Stomach (tissue), 9 donors: ENCODE measurements around the gene TOX2. TPM values are rescaled to one million over a fixed set of nuclear protein-coding genes. Genes with fewer than 3 reads are reported as not detected.

Source experiments
- DNase-seq, 2 donors: peaks; one replicate each; pipeline versions ENCODE4 v3.0.0 to v3.0.0-alpha.2; 2013 to 2019
- H3K27ac ChIP-seq, 5 donors: fragments of 200-600 bp in 4 of 5; sonication (generic) in 4 of 5; one replicate each; pipeline ENCODE4 v1.5.1; 2013 to 2019; ENCODE audit warnings: mild to moderate bottlenecking in 1 of 5, moderate library complexity in 1 of 5
- H3K27me3 ChIP-seq, 3 donors: fragments of 200-600 bp; sonication (generic); one replicate each; pipeline ENCODE4 v1.5.1; 2017 to 2019; ENCODE audit warnings: mixed run types in 1 of 3
- H3K36me3 ChIP-seq, 4 donors: fragments of 200-600 bp; sonication (generic); 1 replicate in 3 of 4; 2 replicates in 1 of 4; pipeline ENCODE4 v1.5.1; 2016 to 2019
- H3K4me1 ChIP-seq, 4 donors: fragments of 200-600 bp; sonication (generic); one replicate each; pipeline ENCODE4 v1.5.1; 2016 to 2019
- H3K4me3 ChIP-seq, 4 donors: fragments of 200-600 bp; sonication (generic) in 3 of 4; one replicate each; pipeline ENCODE4 v1.5.1; 2016 to 2019; ENCODE audit warnings: mild to moderate bottlenecking in 1 of 4
- H3K9me3 ChIP-seq, 4 donors: fragments of 200-600 bp; sonication (generic); one replicate each; pipeline ENCODE4 v1.5.1; 2016 to 2019
- EP300 ChIP-seq: sonication (generic); formaldehyde crosslinking; IDR thresholded peaks from one replicate; pipeline ENCODE4 v1.6.1; 2017; ENCODE audit warnings: antibody characterized with exemption
- POLR2A ChIP-seq, 4 donors: fragments of 450-650 bp; IDR thresholded peaks; one replicate each; pipeline ENCODE4 v1.6.1; 2016; ENCODE audit warnings: antibody characterized with exemption in 4 of 4, control low read depth in 2 of 4, mild to moderate bottlenecking in 1 of 4, moderate library complexity in 1 of 4
- POLR2AphosphoS5 ChIP-seq, 3 donors: sonication (generic); formaldehyde crosslinking; IDR thresholded peaks; one replicate each; pipeline ENCODE4 v1.6.1; 2016; ENCODE audit warnings: antibody characterized with exemption in 3 of 3
- WGBS, 5 donors: extraction: QIAGEN DNeasy Blood & Tissue Kit in 3 of 5; methylation state at CpG; one replicate each; pipeline versions ENCODE4 v1.1.5 to v1.1.7; 2013 to 2018; 5-methylcytosine and 5-hydroxymethylcytosine counted together
- intact Hi-C: fragments of 100-400 bp; cut with DNase I; formaldehyde crosslinking; loops from one replicate; pipeline ENCODE4 v1.15.1; 2023; ENCODE audit warnings: low total_unique reads
- polyA plus RNA-seq, 3 donors: library from polyadenylated mRNA; stranded (reverse); fragments of 200-250 nt; gene quantifications; one replicate each; pipeline ENCODE4 v1.2.3, GENCODE V29; 2013
- total RNA-seq, 5 donors: library from RNA; depleted of rRNA; stranded (reverse); fragments of >200 nt; gene quantifications; one replicate each; pipeline versions ENCODE4 v1.1.0 to v1.2.3, GENCODE V29; 2014 to 2016
- TF ChIP-seq, protein P1 (sequence below), 7 experiments: fragments of 450-650 bp in 4 of 7; fragments of 200-600 bp in 3 of 7; sonication (generic) in 3 of 7; IDR thresholded peaks; one replicate each; pipeline ENCODE4 v1.5.1; 2016 to 2019; ENCODE audit warnings: antibody characterized with exemption in 7 of 7, control low read depth in 2 of 7, mild to moderate bottlenecking in 1 of 7
- donor health status: healthy with polysubstance abuse.
- donor health status: Bipolar disorder and iron deficiency.
- donor health status: healthy.

The TOX2 gene
- total and polyA plus RNA-seq, 8 donors, result 0.87 to 20.2 (median 7.0) TPM; not detected in 1

GRCh38 chr20:44018942-44019637 is 104.4 kb downstream of the TOX2 start:
- peak overlapping the region in 4 of 5 donors; percentile 53 to 66 (median 62) for H3K27ac ChIP-seq
- H3K27me3 ChIP-seq, result no peaks in the 10 kb centered on the region
- H3K4me3 ChIP-seq, result no peak overlapping the region
- DNase-seq, result no peak
- TF ChIP-seq POLR2A (IDR thresholded peaks at IDR 0.05) (no peak), POLR2AphosphoS5 (IDR thresholded peaks at IDR 0.05) (no peak), EP300 (no peak)
- TF ChIP-seq, protein P1, sequence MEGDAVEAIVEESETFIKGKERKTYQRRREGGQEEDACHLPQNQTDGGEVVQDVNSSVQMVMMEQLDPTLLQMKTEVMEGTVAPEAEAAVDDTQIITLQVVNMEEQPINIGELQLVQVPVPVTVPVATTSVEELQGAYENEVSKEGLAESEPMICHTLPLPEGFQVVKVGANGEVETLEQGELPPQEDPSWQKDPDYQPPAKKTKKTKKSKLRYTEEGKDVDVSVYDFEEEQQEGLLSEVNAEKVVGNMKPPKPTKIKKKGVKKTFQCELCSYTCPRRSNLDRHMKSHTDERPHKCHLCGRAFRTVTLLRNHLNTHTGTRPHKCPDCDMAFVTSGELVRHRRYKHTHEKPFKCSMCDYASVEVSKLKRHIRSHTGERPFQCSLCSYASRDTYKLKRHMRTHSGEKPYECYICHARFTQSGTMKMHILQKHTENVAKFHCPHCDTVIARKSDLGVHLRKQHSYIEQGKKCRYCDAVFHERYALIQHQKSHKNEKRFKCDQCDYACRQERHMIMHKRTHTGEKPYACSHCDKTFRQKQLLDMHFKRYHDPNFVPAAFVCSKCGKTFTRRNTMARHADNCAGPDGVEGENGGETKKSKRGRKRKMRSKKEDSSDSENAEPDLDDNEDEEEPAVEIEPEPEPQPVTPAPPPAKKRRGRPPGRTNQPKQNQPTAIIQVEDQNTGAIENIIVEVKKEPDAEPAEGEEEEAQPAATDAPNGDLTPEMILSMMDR (IDR thresholded peaks at IDR 0.05), result no peak
- H3K9me3 ChIP-seq, result no peaks in the 10 kb centered on the region
- peaks cover 11 to 53% (median 31%) of the 10 kb centered on the region in 4 donors for H3K4me1 ChIP-seq
- intact Hi-C loops, result no loop called here
- no peaks in the 10 kb centered on the region for H3K36me3 ChIP-seq
- 55 to 73% (median 63%) methylated on average over 2 of the region's 2 CpGs for WGBS, 5 donors

DNA sequence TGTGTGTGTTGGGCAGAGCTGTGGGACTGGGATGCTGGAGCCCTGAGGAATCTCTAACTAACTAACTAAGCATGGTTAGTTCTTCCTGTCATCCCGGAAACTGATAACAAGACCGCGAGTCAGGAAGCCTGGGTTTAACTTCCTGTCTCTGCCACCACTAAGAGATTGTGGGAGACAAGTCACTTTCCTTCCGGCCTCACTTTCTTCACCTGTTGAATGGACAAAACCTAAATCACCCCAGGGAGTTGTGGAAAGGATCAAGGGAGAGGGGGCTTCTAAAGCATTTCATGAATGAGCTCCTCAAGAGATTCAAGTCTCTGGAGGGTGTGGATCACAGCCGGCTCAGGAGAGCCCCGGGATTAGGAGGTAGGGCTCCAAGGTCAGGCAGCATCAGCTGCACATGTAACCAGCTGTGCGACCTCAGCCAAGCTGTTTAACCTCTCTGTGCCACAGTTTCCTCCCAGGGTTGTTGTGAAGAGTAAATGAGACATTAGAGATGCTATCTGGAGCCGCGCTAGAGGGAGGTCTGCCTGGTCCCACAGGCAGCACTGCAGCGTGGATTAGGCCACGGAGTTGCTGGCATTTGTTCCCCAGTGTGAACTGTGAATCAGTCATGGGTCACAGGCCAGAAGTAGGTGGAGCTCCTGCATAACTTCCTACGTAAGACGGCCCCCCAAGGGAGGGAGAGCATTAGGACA is 105.1 kb downstream of the TOX2 start:
- no peak for TF ChIP-seq EP300
- TF ChIP-seq, protein P1 (IDR thresholded peaks at IDR 0.05), result no peak
- TF ChIP-seq POLR2AphosphoS5 (IDR thresholded peaks at IDR 0.05), result no peak
- no peak for TF ChIP-seq POLR2A (IDR thresholded peaks at IDR 0.05)
- Histone ChIP-seq H3K27ac (no peak overlapping the region), H3K4me1 (peaks cover 11 to 50% (median 27%) of the 10 kb centered on the region in 4 donors), H3K4me3 (no peak overlapping the region), H3K27me3 (no peaks in the 10 kb centered on the region), H3K9me3 (no peaks in the 10 kb centered on the region), H3K36me3 (no peaks in the 10 kb centered on the region)
- 44 to 56% (median 53%) methylated on average over 13 of the region's 13 CpGs for WGBS, 5 donors
- intact Hi-C loops, result no loop called here
- no peak for DNase-seq

- no peaks in the 10 kb centered on the region for H3K27me3 ChIP-seq
Measured at GRCh38 chr20:44020406-44021148, 105.9 kb downstream of the TOX2 start.

DNA sequence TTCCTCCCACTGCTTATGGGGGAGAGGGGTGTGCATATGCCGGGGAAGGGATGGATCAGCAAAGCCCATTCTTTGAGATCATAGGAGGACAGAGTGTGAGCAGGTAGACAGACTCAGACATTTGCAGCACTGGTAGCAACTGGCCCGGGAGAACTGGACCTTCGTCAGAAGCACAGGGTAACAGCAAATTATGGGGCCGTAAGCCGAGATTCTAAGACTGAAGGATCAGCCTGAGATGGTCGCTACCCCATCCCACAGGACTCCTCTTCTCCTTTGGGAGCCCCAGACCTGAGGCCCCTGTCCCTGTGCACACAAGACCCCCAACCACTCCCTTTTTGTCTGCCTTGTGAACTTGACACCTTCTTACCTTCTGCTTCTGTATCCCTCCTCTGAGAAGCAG is 106.5 kb downstream of the TOX2 start:
- no peak overlapping the region for H3K4me3 ChIP-seq
- no peaks in the 10 kb centered on the region for H3K27me3 ChIP-seq
- no peak for TF ChIP-seq POLR2AphosphoS5 (IDR thresholded peaks at IDR 0.05)
- TF ChIP-seq POLR2A (IDR thresholded peaks at IDR 0.05), result no peak
- TF ChIP-seq, protein P1 (IDR thresholded peaks at IDR 0.05), result no peak
- TF ChIP-seq EP300, result no peak
- no peaks in the 10 kb centered on the region for H3K36me3 ChIP-seq
- 89 to 98% (median 93%) methylated on average over 6 of the region's 6 CpGs for WGBS, 5 donors
- H3K9me3 ChIP-seq, result no peaks in the 10 kb centered on the region
- H3K27ac ChIP-seq, result no peak overlapping the region
- DNase-seq, result no peak
- H3K4me1 ChIP-seq, result peaks cover 10 to 37% (median 19%) of the 10 kb centered on the region in 4 donors
- intact Hi-C loops, result no loop called here

More at GRCh38 chr20:44020406-44021148, 105.9 kb downstream of the TOX2 start:
- TF ChIP-seq, protein P1 (IDR thresholded peaks at IDR 0.05), result no peak
- TF ChIP-seq POLR2AphosphoS5 (IDR thresholded peaks at IDR 0.05), result no peak
- TF ChIP-seq EP300, result no peak
- TF ChIP-seq POLR2A (IDR thresholded peaks at IDR 0.05), result no peak
- H3K9me3 ChIP-seq, result no peaks in the 10 kb centered on the region
- intact Hi-C loops, result no loop called here
- H3K4me3 ChIP-seq, result no peak overlapping the region
- peaks cover 10 to 42% (median 22%) of the 10 kb centered on the region in 4 donors for H3K4me1 ChIP-seq
- no peak for DNase-seq
- H3K27ac ChIP-seq, result no peak overlapping the region
- H3K36me3 ChIP-seq, result no peaks in the 10 kb centered on the region
- WGBS, 5 donors, result 76 to 87% (median 78%) methylated on average over 12 of the region's 12 CpGs
